NCI-H2196 (cell line): ENCODE measurements around the gene RIN1.
A peak's percentile ranks its signal among the peaks of the same experiment; 100 is the strongest.

ENCODE experiments used
- DNase-seq: peaks from one replicate; lab custom pipeline; 2025; ENCODE audit not compliant: unreplicated experiment; lab: John Stamatoyannopoulos, UW

RIN1 gene

GRCh38 chr11:66302656-66303055 is 33.6 kb downstream of the RIN1 start:
- no peak for DNase-seq

GRCh38 chr11:66299186-66299585 is 37.0 kb downstream of the RIN1 start:
- DNase-seq, result no peak

DNA sequence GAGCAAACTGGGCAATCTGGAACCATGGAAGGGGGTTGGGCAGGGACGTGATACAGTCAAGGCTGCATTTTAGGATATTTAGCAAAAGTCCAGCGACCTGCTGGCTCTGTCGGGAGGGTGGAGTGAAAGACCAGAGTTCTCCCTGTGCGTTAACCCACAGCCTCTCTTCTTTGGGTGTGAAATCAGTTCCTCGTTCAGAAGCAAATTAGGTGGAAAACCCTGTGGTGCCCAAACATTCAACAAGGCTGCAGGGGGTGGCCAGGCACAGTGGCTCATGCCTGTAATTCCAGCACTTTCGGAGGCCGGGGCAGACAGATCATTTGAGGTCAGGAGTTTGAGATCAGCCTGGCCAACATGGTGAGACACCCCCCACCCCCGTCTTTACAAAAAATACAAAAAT is 38.6 kb downstream of the RIN1 start:
- no peak for DNase-seq

GRCh38 chr11:66294626-66295620 is 41.3 kb downstream of the RIN1 start:
- no peak for DNase-seq

DNA sequence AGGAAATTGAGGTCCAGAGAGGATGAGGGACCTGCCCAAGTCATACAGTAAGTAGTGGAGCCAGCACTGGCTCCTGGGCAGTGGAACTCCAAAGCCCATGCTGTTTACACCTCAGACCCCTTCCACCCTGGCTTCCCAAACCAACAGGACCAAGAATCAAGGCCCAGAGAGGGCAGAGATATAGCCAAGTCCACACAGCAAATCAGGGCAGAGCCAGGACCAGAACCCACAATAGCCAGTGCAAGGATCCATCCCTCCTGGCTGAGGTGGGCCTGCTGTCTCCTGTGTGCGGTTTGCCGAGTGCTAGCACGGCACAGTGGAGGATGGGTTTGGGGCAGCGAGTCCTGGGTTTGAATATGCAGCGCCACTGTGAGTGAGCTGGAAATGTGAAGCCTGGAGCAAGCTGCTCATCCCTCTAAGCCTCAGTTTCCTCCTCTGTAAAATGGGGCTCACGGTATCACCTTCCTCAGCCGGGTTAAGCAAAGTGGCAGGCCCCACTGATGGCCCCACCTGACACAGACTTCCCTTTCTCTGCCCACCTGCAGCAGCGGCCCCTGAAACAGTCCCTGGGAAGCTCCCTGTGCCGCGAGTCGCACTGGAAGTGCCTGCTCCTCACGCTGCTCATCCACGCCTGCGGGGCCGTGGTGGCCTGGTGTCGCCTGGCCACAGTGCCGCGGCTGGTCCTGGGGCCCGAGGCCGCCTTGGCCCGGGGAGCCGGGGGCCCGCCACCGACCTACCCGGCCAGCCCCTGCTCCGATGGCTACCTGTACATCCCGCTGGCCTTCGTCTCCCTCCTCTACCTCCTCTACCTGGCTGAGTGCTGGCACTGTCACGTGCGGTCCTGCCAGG is 42.2 kb downstream of the RIN1 start:
- DNase-seq, result no peak

- DNase-seq, result no peak
These were observed 42.9 kb downstream of the RIN1 start for GRCh38 chr11:66293352-66293751.

- no peak for DNase-seq
These were observed 43.5 kb downstream of the RIN1 start for GRCh38 chr11:66292543-66293332.

- DNase-seq, result peak; percentile 53
These were observed 44.3 kb downstream of the RIN1 start, which contains the start of gene TMEM151A for GRCh38 chr11:66291706-66292542. Gene TMEM151A, plus strand, starts transcription at chr11:66291894. Its CDS starts 120 bp downstream, at chr11:66292014.

DNA sequence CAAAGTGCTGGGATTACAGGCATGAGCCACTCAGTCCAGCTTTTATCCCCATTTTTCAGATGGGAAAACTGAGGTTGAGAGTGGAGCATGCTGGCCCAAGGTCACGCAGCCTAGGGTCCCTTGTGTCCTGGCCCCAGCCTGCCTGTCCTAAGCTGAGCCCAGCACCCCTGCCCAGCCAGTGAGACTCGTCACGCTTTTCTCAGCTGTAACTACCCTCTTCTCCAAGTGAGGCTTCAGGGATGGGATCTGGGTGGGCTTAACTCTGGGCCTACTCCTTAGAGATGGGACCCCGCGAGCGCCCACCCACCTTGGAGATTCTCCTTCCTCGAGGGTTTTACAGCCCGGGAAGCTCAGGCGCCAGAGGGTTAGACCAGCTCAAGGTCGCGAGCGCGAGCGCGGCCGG is 44.9 kb downstream of the RIN1 start:
- no peak for DNase-seq

DNA sequence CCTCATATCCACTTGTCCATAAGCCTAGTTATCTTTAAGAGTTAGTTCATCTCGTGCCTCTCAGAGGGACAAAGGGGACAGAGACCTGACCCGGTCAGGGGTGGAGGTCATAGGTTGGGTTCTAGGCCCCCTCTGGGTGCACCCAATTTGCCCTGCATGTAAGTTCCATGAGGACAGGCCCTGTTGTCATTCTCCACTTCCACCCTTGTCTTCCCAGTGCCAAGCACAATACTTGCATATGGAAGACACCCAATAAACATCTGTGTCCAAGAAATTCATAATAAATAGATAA is 46.0 kb downstream of the RIN1 start:
- DNase-seq, result no peak

DNA sequence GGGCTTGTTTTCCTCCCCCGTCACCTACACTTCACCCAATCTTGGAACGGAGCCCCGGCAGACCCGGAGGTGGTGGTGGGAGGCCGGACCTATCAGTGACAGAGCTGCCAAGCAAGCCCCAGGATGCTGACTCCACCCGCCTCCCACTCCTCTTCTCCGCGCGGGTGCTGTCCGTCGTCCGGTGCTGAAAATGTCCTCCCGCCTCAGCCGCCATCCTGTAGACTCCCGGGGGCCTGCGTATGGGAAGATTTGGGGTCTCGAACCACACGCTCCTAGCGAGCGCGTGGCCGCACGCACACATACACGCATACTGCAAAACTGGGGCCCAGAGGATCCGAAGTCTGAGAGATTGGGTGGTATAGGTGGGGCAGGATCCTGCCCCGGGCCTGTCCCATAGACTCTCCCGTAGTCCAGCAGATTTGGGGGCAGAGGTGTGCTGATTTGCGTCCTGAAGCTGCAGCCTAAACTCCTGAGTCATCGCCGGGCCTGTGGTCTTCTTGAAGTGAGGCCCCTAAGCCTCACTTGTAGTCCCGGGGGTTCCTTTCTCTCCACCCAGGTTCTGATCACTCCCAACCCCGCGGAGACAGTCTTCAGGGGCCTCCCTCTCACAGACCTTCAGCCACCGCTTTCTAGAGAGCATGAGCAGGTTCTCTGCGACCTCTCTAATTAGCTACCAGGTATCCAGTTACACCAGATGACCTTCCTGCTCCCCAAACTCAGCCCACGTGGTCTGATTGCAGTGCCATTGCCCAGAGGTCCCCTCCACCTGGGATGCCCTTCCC is 46.5 kb downstream of the RIN1 start:
- no peak for DNase-seq

- peak; percentile 98 for DNase-seq
These were observed 47.3 kb downstream of the RIN1 start, which contains the start of gene YIF1A for GRCh38 chr11:66288671-66289547. Gene YIF1A, minus strand, starts transcription at chr11:66289143. Its CDS starts 158 bp downstream, at chr11:66288985.

GRCh38 chr11:66287889-66288670 is 48.2 kb downstream of the RIN1 start:
- no peak for DNase-seq

DNA sequence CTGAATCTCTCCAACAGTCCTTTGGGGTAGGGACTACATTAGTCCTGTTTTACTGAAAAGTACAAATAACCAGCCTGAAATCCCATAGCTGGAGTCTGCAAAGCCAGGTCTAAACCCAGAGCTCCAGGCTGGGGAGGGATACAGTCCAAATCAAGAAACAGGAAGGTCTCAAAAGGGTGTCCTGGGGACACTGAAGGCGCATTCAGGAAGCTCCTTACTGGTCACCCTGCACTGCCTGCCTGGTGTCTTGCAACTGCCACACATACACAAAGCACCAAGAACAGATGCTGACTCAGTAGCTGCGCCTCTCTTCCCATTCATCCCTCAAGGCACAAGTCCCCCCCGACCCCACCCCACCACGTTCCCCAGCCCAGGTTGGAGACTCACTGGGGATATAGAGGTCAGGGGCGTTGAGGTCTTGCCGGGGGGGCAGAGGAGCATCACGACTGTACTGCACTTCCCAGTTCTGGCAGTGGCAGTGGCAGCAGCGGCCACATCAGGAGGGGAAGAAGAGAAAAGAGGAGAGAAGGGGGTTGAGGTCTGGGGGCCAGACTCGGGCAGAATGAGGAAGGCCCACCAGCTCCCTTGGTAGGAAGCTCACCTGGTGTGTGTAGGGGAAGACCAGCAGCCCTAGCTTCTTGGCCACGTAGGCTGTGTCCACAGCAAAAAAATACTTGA is 48.9 kb downstream of the RIN1 start:
- no peak for DNase-seq

DNA sequence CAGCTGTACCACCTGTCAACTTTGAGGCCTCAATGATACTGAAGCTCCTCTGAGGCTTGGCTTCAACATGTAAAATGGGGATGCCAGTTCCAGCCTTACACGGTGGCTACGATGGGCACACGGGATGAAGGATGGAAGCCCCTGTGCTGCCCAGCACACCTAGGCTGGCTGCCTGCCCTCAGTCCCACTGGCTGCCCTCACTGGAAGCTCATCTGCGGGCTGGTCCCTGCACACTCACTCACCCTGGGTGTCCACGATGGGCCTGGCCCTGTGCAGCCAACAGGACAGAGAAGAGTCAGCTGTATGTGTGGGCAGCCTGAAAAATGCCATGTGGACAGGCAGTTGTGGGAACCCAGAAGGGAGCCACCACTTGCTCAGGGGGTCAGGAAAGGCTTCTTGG is 49.5 kb downstream of the RIN1 start:
- DNase-seq, result no peak

DNA sequence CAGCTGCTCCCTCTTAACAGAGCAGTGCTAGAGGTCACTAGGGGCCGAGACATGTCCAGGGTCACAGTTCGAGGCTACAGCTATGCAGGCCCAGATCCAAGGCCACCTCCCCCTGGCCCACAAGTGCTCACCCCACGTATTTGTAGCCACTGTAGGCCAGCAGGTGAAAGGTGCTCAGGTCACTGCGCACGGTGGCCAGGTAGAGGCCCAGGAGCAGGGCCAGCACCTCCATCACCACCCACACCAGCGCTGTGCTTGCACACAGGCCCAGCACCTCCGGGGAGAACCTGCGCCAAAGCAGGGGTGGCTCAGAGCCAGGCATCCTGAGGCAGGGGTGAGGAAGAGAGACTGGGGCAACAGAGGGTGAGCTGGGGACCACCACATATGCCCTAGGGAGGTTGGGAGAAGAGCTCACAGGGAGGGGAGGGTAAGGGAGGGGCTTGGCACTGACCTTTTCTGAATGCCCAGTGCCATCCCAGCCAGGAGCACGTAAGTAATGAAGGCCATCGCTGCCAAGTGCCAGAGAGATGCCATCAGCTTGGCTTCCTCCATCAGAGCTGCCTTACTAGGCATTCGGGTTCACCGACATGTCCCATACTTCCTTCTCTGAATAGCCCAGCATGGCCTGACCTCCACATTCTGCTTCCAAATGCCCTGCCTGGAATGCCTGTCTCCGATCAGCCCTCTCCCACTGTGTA is 50.8 kb downstream of the RIN1 start:
- DNase-seq, result no peak
